GM19035 (cell line): ENCODE data around the gene PURA.

Experiments
- ATAC-seq: cut with Tn5 transposase; IDR thresholded peaks from one replicate; pipeline ENCODE4 v1.9.1; 2021; ENCODE audit not compliant: unreplicated experiment

The PURA gene

DNA sequence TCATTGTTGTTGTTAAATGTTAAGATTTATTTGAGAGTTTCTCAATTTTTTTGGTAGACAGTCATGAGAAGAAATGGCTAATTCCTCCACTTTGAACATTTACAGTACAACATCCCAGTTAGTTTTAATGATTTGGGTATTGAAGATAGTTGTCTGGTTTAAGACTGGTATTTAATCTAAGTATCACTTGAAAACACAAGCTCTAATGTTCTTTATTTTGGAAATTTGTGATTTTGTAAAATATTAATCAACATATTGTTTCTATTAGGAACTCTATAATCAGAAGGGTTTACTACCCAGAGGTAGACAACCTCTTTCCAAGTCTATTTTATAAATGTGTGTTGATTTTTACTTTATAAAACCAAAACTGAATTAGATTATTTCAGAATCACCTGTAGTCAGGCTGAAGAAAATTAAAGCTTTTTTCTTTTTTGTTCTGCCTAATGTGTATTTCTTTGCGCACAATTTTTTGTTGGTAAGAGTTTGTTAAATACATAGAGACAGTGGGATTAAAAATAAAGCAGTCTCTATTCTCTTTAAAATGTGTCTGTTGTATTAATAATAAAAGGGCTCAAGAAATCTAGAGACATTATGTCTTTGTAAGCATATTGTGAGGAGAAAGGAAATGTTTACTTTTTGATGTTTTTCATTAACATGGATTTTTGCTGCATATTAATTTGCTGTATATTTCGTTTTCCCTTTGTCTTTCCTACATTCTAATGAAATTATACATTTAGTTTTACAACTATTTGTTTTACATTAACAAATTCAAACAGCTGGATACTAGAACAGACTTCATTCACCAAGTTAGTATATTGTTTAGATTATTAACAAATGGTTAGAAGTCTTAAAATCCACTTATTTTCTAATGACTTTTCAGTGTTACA lies 3.9 kb upstream of the PURA start:
- ATAC-seq = no peak

DNA sequence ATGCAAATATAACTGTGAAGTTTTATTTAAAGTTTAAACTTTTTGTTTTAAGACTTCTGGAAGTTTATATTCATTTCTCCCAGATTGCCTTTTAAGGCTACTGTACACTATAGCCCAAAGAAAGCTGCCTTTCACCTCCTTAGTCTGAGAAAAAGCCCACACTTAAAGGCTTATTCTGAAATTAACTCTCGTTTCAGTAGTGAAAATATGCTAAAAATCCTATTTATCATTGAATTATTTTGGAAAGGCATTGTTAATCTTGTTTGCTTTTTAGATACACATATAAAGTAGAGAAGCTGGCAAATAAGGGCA lies 3.3 kb upstream of the PURA start:
- no peak for ATAC-seq

DNA sequence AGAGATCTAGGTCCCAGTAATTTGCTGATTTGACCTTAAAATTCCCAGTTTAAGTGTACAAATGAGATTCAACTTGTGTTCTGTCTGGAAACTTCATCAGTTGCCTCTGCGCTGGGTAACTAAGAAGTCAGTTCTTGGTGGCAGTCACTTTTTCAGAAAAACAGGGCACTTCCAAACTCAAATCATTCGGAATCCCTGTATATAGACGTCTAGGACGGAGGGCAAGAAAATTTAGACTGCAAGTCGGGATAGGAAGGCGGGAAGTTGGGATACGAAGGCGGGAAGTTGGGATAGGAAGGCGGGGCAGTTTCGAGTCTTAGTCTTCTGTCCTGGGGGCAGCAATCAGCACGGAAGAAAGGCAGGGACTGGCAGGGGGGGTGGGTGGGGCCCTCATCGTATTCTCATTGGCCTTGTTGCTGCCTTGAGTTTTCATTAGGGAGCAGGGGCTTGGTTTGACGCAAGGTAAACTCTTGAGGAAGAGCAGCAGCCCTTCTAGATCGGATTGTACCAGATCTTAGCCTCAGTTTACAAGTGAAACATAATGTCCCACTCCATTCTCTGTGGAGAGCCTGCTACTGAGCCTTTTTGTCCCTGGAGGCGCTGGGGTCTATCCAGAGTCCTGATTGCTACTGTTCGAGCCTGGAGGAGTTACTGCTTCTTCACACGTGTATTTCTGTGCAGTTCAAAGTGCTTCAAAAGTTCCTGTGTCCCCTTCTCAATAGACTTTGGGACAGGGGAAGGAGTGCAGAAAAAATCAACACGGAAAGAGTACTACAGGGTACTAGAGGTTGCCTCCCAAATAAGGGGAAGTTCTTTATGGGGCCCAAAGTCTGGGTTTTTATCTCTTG lies 2.7 kb upstream of the PURA start:
- no peak for ATAC-seq

DNA sequence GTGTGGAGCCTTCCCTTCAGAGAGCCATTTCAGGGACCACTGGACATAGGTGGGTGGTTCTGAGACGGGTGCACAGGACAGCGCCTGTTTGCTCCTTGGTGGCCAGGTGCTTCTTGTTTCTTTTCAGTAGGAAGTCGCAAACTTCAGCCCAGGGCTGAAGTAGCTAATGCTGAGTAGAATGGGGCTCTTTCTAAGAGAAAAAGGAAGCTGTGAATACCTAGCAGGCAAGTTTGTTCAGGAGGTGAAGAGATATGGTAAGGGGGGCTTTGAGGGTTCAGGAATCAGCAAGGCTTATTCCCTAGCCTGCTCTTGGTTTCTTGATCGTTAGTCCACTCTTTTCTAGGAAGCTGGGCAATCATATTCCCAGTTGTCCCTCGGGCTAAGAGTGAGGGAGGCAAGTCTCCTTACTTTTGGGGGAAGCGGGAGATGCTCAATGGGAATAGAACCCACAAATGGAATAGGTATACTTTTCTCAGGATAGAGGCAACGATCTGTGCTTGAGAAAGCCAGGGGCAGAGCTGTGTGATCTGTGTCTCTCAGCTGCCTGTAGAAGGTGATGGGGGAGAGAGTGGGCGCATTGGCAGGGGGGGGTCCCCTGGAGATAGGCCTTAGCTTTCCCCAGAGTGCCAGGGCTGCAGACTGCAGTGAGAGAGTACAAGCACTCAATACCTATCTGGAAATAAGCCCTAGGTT lies 1.9 kb upstream of the PURA start:
- ATAC-seq = no peak

DNA sequence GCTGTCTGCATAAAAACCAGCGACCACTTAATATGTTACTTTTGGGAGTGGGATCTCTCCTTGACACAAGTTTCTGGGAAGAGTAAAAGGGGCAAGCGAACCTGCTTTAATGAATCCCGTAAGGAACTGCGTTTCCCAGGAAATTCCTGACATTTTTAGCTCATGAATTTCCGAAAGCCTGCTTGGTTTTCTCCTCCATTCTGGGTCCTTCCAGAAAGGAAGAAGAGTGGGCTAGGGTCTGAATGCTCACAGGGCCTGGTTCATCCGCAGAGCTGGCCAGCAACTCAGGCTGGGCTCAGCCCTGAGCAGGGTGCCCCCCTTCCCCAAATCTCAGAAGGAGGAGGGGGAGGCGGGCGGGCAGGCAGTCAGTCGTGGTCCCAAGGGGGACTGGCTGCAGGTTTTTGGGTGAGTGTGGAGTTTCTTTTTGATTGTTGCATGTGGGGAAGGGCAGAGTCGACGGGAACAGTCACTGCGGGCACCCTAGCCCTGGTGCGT lies 1.2 kb upstream of the PURA start:
- no peak for ATAC-seq

DNA sequence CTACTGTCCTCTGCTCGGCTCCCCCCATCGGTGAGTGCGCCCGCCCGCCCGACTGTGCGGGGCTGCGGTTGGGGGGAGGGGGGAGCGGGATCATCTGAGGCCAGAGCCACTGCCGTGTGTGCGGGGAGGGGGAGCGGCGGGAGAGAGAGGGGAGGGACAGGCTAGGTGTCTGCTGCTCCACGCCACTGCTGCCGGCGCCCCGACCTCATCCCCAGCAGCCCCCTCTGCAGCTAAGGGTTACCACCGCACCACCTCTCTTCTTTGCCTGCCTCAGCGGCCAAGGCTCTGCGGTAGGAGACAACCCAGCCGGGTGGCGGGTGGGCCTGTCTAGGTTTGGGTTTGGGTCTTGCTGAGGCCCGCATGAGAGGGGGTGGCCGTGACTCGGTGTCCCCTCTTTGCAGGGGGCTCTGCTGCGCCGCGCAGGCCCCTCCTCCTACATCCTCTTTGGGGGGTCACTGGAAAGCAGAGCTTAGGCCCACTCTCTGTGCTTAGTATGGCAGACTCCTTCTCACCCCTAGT lies 670 bp upstream of the PURA start:
- peak; percentile 0 for ATAC-seq

DNA sequence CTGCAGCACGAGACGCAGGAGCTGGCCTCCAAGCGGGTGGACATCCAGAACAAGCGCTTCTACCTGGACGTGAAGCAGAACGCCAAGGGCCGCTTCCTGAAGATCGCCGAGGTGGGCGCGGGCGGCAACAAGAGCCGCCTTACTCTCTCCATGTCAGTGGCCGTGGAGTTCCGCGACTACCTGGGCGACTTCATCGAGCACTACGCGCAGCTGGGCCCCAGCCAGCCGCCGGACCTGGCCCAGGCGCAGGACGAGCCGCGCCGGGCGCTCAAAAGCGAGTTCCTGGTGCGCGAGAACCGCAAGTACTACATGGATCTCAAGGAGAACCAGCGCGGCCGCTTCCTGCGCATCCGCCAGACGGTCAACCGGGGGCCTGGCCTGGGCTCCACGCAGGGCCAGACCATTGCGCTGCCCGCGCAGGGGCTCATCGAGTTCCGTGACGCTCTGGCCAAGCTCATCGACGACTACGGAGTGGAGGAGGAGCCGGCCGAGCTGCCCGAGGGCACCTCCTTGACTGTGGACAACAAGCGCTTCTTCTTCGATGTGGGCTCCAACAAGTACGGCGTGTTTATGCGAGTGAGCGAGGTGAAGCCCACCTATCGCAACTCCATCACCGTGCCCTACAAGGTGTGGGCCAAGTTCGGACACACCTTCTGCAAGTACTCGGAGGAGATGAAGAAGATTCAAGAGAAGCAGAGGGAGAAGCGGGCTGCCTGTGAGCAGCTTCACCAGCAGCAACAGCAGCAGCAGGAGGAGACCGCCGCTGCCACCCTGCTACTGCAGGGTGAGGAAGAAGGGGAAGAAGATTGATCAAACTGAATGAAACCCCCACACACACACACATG lies 654 bp downstream of the PURA start:
- ATAC-seq = peak; percentile 36

DNA sequence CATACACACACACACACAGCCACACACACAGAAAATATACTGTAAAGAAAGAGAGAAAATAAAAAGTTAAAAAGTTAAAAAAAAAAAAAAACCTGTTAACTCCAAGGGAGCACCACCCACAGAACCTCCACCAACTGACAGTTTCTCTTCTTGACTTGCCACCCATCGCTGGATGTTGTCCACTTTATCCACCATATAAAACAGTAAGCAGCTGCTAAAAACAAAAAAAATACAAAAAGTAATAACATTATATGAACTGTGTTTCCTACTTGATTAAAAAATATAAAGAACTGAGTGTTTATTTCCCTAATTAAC lies 1.2 kb downstream of the PURA start:
- ATAC-seq = no peak

DNA sequence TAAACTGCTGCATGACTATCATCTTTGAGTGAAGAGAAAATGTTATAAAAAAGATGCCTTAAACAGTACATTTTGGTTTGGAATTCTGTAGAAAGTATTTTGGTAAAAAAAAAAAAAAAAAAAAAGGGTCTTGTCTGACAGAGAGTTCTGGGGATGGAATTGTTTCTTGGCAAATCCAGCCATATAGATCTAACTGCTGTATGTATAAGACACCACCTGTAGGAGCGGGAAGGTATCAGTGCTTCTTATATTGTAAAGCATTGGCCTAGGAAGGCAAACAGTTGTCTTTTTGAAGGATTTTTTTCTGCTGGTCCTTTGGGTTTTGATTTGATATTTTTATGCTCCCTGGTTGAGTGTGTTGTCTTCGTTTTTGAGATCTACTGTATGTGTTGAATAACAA lies 2.8 kb downstream of the PURA start:
- no peak for ATAC-seq

DNA sequence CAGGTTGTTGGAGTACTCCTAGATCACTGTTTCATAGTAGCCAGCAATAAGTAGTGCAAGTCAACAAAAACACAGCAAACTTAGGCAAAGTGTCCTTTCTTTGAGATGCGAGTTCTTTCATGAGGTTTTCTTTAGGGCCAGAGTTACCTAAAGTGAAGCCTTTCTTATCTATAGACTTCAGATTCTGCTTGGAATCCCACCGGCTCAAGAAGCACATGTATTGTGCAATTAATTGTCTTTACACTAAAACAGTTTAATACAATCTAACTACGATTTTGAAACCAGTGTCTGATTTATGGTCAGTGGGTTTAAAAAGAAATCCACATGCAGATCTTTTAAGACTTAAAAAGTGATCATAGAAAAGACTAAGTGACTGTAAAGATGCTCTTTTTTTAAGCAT lies 3.6 kb downstream of the PURA start:
- no peak for ATAC-seq

DNA sequence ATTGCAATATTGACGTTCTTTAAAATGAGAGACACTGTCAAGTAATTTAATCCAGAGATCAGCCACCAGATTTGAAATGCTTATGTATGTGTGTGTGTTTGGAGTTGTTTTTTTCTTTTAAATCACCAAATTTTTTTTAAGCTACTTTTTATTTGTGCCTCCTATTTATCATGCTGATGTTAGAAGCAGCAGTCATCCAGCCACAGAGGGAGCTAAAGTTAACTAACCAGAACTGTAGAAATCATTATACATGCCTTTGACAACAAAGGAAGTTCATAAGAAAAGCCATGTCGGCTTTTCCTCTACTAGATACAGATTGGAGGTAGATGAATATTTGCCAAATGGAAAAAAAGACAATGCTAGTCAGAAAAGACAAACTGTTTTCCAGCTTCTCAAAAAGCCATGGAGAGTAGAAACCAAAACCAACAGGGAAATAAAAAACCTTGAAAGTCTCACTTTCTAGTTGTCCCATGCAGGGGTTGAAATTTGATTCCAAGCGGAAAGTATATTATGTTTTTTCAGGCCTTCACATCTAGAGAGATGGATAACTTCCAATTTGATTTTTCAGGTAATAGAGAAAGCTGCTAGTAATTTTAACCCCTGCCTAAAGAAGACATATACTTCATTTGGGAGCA lies 4.5 kb downstream of the PURA start:
- ATAC-seq = no peak

DNA sequence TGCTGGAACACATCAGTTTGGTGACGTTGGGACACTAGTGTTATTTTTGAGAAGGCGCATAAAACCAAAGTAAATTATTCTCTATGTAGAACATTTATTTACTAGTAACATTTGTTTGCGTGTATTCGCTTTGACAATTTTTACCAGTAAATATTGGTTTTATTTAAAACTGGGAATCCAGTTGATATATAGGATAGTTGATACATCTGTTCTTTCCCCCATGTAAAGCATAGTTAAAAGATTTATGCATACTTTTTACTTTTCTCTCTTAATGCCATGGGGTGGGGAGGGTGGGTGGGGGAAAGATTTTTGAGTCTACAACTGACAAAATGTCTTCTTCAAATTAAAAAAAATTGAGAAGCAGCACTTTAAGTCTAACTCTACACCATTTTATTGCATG lies 11.7 kb downstream of the PURA start, which contains the start of gene IGIP:
Gene IGIP (plus strand): TSS at position 301 of the 400 bp plus-strand sequence. CDS start 2,540 bp downstream, outside the sequence.
- ATAC-seq = no peak

DNA sequence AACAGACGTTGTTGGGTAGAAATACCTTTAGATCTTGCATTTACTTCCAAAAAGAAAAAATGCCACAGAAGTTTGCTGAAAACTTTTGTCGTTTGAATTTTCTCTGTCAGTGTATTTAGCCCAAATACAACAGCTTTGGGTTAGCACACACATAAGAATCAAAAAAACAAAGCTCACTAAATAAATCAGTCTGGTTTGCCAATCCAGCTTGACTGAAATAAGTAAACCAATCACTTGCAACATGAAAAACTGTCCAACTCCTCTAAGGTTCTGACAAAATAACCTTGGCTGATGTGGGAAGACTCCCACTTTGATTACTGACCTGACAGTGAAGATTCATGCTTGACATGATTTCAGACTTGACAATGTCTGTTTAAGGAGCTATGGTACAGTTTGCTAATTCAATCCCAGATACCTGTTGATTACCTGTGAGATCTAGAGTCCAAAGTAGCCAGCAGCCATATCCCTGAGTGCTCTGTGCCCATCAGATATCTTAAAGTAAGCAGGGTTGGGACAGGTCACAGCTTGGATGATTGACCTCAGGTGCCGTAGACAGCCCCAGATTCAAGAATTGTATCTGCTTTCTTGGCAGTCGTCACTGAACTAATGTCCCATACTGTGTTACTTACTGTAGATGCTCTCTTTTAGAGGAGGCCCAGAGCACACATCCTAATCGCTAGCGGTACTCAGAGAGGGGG lies 12.6 kb downstream of the PURA start:
- no peak for ATAC-seq

DNA sequence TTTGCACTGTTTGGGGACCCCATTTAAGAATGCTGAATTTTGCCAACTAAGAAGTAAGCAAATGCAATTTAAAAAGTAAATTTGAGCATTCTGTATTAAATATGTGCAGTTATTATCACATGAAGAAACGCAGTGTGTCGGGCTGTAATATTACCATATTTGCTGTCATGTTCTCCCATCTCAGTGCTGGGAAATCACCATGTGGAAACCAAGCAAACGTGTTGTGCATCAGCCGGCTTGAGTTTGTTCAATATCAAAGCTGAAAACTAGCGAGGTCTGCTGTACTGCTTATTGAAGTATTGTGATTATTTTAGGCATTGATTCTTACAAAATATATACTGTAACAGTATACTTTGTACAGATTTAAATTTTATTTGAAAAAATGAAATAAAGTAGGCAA lies 14.5 kb downstream of the PURA start:
- no peak for ATAC-seq

DNA sequence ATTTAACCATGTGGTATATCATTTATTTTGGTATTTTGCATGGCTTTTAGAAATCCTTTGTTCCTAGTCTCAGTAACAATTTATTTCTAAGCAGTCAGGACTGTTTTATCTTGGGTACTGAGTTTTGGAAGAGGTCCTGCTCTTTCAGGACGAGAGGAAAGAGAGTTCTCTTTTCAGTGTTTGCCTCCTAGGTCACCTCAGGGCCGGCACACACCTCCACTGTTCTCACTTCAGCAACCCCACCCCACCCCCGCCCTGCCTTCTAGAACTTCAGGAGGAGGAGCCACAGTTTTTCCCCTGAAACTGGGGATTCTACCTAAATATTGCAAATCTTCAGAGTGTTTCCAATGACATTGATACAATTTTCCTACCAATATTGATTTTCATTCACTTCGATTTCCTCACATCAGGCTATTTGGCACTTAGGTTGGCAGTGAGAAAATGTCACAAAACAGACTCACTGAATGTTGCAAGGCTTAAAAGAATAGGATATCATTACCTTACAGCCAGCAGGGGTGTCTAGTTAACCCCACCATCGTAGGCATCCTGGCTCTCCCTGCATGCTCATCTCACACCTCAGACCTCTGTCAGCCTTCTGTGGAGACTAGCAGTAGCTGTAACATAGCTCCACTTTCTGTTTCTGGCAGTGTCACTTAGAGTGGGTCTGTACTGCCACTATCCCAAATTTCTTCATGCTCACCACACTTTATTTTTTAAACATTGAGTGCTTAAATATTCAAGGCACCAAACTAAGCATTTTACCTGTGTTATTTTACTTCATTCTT lies 17.2 kb downstream of the PURA start:
- ATAC-seq = no peak

DNA sequence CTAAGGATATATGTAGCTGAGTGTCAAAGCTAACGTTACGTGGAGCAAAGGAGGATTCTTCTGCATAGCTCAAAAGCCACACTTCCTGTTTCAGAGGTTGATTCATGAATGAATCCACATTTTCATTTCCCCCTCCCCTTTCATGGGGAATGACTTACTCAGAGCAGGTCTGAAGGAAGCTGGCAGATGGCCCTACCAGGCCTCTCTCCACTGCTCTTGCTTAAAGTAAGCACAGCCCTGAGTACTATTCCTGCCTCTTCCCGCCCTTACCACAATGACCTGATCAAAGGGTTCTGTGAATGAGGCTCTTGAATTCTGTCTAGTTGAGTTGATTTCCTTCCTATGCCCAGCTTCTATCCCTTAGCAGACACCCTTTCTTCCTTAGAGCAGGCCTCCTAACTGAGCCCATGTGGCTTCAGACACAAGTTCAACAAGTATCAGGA lies 18.1 kb downstream of the PURA start:
- no peak for ATAC-seq

DNA sequence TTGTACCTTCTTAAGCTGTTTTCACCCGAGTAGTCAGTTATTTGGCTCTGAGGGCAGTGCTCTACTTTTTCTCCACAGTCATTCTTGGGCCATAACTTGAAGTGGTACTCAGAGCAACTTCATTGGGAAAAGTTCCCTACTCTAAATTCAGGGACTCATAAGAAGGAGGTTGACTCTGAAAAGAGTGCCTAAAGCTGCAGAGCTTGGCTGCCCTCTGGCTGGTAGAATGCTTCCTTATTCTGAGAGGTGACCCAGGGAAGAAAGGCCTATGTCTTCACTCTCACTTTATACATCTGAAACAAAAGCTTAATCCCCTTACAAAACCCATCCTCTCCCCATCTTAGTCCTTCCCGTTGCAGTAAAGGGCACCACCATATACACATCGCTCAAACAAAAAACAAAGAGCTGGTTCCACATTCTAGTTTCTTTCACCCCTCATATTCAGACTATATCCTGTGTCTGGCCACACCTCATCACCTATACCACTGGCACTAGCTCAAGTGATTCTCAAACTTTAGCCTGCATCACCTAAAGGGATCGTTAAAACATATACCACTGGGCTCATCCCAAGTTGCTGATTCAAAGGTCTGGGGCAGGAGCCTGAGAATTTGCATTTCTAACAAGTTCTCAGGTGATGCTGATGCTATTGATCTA lies 19.7 kb downstream of the PURA start:
- no peak for ATAC-seq
